ENCODE measurements around the gene ATP8B3.
A peak's percentile ranks its signal among the peaks of the same experiment; 100 is the strongest.

The ATP8B3 gene

DNA sequence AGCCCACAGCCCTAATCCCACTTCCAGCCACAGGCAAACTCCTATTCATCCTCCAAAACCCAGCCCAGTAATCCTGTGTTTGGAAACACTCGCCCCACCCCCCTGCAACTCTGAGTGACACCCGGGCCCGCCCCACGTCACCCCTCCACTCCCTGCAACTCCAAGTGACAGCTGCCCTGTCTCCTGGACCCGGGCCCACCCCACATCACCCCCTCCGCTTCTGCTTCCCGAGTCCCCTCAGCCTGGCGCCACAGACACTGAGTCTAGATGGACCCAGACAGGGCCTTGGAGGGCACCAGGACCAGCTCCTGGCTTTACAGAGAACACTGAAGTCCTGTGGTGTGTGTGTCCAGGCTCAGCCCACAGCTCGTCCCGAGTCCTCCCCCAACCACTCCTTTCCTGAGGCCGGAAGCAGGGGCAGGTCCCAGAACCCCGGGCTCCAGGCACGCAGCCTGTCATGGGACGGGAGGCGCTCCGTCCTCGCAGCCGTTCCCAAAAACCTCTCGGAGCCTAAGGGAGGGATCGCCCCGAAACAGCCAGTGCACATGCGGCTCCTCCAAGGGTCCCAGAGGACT is 28.6 kb upstream of the ATP8B3 start:
- H3K4me3 ChIP-seq (ENCODE audit: insufficient read depth, low read length, poor library complexity, severe bottlenecking): no peak overlapping the region
- H3K27ac ChIP-seq (ENCODE audit: low read depth, low read length): no peak overlapping the region
- H3K27me3 ChIP-seq (ENCODE audit: low read length): no peaks in the 10 kb centered on the region
- H3K79me2 ChIP-seq (ENCODE audit: insufficient read depth, low read length): peaks cover 98% of the 10 kb centered on the region
- no peak overlapping the region for H3K9ac ChIP-seq (ENCODE audit: low read length)
- no peaks in the 10 kb centered on the region for H3K9me2 ChIP-seq (replicated peaks; ENCODE audit: insufficient read depth, low read length)
- TF ChIP-seq CTCF (IDR thresholded peaks at IDR 0.05; ENCODE audit: insufficient read depth, low read length, poor library complexity, severe bottlenecking) (no peak), EZH2phosphoT487 (conservative IDR thresholded peaks at IDR 0.05; ENCODE audit: low read length) (no peak)
- no peaks in the 10 kb centered on the region for H3K9me3 ChIP-seq (ENCODE audit: insufficient read depth, low read length)
- H4K20me1 ChIP-seq (ENCODE audit: low read depth, low read length): peaks cover 7% of the 10 kb centered on the region; the same call in 1 of the 2 replicates
- no peaks in the 10 kb centered on the region for H3F3A ChIP-seq (ENCODE audit: insufficient read depth)
- H2AFZ ChIP-seq (ENCODE audit: low read depth, low read length, severe bottlenecking): no peak overlapping the region
- no peak overlapping the region for H3K4me2 ChIP-seq (ENCODE audit: low read depth, low read length, poor library complexity, severe bottlenecking)
- H3K36me3 ChIP-seq (ENCODE audit: low read length): no peaks in the 10 kb centered on the region

DNA sequence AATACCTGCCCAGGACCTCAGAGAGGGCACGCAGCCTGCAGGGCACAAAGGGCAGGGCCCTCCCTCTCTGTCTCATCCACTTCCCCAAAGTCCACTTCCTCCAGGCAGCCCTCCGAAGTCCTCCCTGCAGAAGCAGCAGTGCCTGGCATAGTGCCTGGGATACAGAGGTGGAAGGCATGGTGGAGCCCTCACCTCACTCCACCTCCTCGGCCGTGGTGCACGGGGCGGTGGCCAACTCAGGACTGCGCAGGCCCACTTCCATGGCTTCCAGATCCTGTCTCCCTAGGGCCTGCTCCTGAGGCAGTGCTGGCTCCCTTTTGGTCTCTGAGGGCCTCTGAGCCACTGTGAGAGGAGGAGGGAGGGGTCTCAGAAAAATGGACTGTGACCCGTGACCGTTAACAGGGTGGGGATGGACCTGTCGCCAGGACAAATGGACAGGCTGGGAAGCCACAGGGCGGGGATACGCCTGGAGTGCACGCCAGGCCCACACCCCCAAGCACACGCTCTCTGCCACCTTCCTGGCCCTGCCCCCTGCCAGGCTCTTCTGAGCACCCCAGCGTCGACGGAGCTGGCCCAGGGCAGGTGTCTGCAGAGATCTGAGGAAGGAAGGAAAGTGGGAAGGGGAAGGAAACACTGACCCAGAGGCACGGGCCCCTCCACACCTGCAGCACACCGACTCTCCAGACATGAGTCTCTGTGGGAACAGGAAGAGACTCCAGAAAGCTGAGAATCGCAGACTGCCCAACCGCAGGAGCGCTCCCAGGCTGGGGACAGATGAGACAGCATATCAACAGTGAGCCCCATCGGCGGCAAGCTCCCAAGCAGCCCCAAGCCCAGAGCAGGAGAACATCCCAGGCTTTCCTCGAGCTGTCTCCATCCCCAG is 27.8 kb upstream of the ATP8B3 start:
- no peaks in the 10 kb centered on the region for H3K9me3 ChIP-seq (ENCODE audit: insufficient read depth, low read length)
- no peaks in the 10 kb centered on the region for H3F3A ChIP-seq (ENCODE audit: insufficient read depth)
- H3K27me3 ChIP-seq (ENCODE audit: low read length): no peaks in the 10 kb centered on the region
- H3K79me2 ChIP-seq (ENCODE audit: insufficient read depth, low read length): peaks cover 98% of the 10 kb centered on the region
- peaks cover 7% of the 10 kb centered on the region; the same call in 1 of the 2 replicates for H4K20me1 ChIP-seq (ENCODE audit: low read depth, low read length)
- no peaks in the 10 kb centered on the region for H3K9me2 ChIP-seq (replicated peaks; ENCODE audit: insufficient read depth, low read length)
- no peaks in the 10 kb centered on the region for H3K36me3 ChIP-seq (ENCODE audit: low read length)
- H2AFZ ChIP-seq (ENCODE audit: low read depth, low read length, severe bottlenecking): no peak overlapping the region
- TF ChIP-seq CTCF (IDR thresholded peaks at IDR 0.05; ENCODE audit: insufficient read depth, low read length, poor library complexity, severe bottlenecking): no peak
- no peak for TF ChIP-seq EZH2phosphoT487 (conservative IDR thresholded peaks at IDR 0.05; ENCODE audit: low read length)
- no peak overlapping the region for H3K27ac ChIP-seq (ENCODE audit: low read depth, low read length)
- no peak overlapping the region for H3K4me3 ChIP-seq (ENCODE audit: insufficient read depth, low read length, poor library complexity, severe bottlenecking)
- no peak overlapping the region for H3K4me2 ChIP-seq (ENCODE audit: low read depth, low read length, poor library complexity, severe bottlenecking)
- no peak overlapping the region for H3K9ac ChIP-seq (ENCODE audit: low read length)

GRCh38 chr19:1837625-1838105 is 25.6 kb upstream of the ATP8B3 start:
- Histone ChIP-seq H3K36me3 (ENCODE audit: low read length) (no peaks in the 10 kb centered on the region), H3F3A (ENCODE audit: insufficient read depth) (no peaks in the 10 kb centered on the region), H3K9me3 (ENCODE audit: insufficient read depth, low read length) (no peaks in the 10 kb centered on the region), H4K20me1 (ENCODE audit: low read depth, low read length) (peaks cover 7% of the 10 kb centered on the region; the same call in 1 of the 2 replicates), H3K4me3 (ENCODE audit: insufficient read depth, low read length, poor library complexity, severe bottlenecking) (no peak overlapping the region), H3K9me2 (replicated peaks; ENCODE audit: insufficient read depth, low read length) (no peaks in the 10 kb centered on the region), H3K9ac (ENCODE audit: low read length) (no peak overlapping the region), H2AFZ (ENCODE audit: low read depth, low read length, severe bottlenecking) (no peak overlapping the region), H3K79me2 (ENCODE audit: insufficient read depth, low read length) (peaks cover 96% of the 10 kb centered on the region), H3K27ac (ENCODE audit: low read depth, low read length) (no peak overlapping the region), H3K27me3 (ENCODE audit: low read length) (no peaks in the 10 kb centered on the region), H3K4me2 (ENCODE audit: low read depth, low read length, poor library complexity, severe bottlenecking) (no peak overlapping the region)
- TF ChIP-seq CTCF (IDR thresholded peaks at IDR 0.05; ENCODE audit: insufficient read depth, low read length, poor library complexity, severe bottlenecking): peak; percentile 97
- no peak for TF ChIP-seq EZH2phosphoT487 (conservative IDR thresholded peaks at IDR 0.05; ENCODE audit: low read length)

Data from SU-DHL-6 (cell line).